ENCODE measurements around the gene ZNF532.

ZNF532 gene

DNA sequence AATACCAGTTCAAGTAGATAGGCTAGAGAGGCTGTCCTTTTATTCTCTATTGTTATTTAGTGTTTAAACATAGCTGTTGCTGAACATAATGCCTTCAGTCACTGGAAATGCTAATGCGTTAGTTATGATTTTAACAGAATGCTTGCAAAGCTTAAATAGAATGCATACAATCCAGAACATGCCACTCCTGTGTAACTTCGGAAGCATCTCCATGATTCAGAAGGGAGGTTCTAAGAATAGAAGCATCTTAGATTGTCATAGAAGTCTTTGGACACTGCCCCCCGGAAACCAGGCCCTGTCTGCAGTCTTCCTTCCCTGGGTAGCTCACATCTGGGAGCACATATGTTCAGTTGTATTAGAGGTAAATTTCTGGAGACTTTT is 73.2 kb downstream of the ZNF532 start:
- peak overlapping the region; percentile 48; the same call in 1 of the 2 replicates for H3K4me3 ChIP-seq
- no peak for TF ChIP-seq FOXP2 (optimal IDR thresholded peaks at IDR 0.05; ENCODE audit: control extremely low read depth, extremely low read length, insufficient read depth)
- TF ChIP-seq POLR2AphosphoS5 (IDR thresholded peaks at IDR 0.05; ENCODE audit: borderline replicate concordance, low read depth, low read length): no peak
- no peak for TF ChIP-seq EZH2 (IDR thresholded peaks at IDR 0.05)
- no peaks in the 10 kb centered on the region for H3K9me3 ChIP-seq (ENCODE audit: low read depth, low read length)
- no peak for DNase-seq (ENCODE audit: low read depth, low spot score)
- H3K9ac ChIP-seq (ENCODE audit: insufficient read length): peak overlapping the region; percentile 34
- H3K27ac ChIP-seq: peak overlapping the region; percentile 94
- H3K36me3 ChIP-seq (ENCODE audit: insufficient read depth, low read length): peaks cover 45% of the 10 kb centered on the region

DNA sequence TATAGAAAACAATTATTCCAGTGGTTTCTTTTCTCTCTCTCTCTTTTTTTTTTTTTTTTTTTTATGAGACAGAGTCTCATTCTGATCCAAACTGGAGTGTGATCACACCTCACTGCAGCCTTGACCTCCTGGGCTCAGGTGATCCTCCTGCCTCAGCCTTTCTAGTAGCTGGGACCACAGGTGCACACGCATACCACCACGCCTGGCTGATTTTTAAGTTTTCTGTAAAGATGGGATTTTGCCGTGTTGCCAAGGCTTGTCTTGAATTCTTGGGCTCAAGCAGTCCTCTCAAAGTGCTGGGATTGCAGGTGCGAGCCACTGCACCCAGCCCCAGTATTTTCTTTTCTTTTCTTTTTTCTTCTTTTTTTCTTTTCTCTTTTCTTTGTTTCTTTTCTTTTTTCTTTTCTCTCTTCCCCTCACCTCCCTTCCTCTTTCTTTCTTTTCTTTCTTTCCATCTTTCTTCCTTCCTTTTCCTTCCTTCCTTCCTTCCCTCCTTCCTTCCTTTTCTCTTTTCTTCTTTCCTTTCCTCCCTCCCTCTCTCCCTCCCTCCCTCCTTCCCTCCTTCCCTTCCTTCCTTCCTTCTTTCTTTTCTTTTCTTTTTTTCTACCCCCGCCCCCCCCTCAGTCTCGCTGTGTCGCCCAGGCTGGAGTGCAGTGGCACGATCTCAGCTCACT is 76.9 kb downstream of the ZNF532 start:
- no peak overlapping the region for H3K9ac ChIP-seq (ENCODE audit: insufficient read length)
- H3K9me3 ChIP-seq (ENCODE audit: low read depth, low read length): no peaks in the 10 kb centered on the region
- peaks cover 57% of the 10 kb centered on the region for H3K36me3 ChIP-seq (ENCODE audit: insufficient read depth, low read length)
- TF ChIP-seq POLR2AphosphoS5 (IDR thresholded peaks at IDR 0.05; ENCODE audit: borderline replicate concordance, low read depth, low read length): no peak
- TF ChIP-seq EZH2 (IDR thresholded peaks at IDR 0.05): no peak
- TF ChIP-seq FOXP2 (optimal IDR thresholded peaks at IDR 0.05; ENCODE audit: control extremely low read depth, extremely low read length, insufficient read depth): no peak
- no peak for DNase-seq (ENCODE audit: low read depth, low spot score)
- H3K27ac ChIP-seq: peak overlapping the region; percentile 95
- H3K4me3 ChIP-seq: no peak overlapping the region

DNA sequence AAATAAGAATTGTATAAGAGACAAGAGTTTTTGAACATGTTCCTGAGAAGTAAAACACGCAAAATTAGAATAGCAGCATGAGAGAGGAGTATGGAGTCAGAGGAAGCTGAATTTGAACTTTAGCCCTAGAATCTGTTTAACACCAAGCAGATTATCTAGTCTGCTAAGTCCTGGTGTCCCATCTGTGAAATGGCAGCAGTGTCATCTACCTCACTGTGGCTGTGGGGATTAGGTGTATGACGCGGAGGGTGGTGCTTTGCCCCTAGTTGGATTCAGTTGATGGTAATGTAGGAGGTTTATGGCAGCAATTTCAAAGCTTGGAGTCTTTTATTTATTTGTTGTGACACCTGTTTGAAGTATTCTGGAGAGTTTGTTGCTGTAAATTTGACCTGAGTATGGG is 79.2 kb downstream of the ZNF532 start:
- DNase-seq (ENCODE audit: low read depth, low spot score): no peak
- Histone ChIP-seq H3K9ac (ENCODE audit: insufficient read length) (no peak overlapping the region), H3K4me3 (no peak overlapping the region), H3K36me3 (ENCODE audit: insufficient read depth, low read length) (peaks cover 64% of the 10 kb centered on the region), H3K9me3 (ENCODE audit: low read depth, low read length) (no peaks in the 10 kb centered on the region), H3K27ac (peak overlapping the region; percentile 100)
- TF ChIP-seq FOXP2 (optimal IDR thresholded peaks at IDR 0.05; ENCODE audit: control extremely low read depth, extremely low read length, insufficient read depth): no peak
- no peak for TF ChIP-seq EZH2 (IDR thresholded peaks at IDR 0.05)

DNA sequence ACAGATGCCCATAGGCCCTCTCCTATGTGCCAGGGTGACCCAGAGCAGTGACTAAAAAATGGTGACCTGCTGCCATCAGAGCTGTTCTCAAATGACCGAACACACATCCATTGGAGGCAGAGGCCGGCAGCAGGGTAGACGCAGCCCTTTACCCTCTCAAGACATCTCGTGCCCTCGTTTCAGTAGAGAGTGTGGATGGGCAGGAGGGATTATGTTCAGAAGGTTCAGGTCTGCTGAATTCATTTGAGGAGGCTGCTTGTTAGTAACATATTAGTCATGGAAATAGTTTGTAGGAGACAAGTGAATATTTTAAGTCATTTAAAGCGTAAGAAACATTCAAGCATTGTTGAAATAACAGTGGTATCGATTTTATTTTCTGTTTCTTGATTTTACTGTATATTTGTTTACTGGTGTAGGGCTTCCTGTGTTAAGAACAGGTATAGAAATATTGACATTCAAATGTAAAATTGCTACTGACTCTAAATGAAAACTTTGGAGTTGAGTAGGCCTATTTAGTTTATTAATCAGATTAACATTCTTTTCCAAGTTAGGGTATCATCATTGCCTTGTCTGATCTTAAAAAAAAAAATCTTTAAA is 82.6 kb downstream of the ZNF532 start:
- H3K9ac ChIP-seq (ENCODE audit: insufficient read length): no peak overlapping the region
- H3K36me3 ChIP-seq (ENCODE audit: insufficient read depth, low read length): peaks cover 48% of the 10 kb centered on the region
- H3K27ac ChIP-seq: peak overlapping the region; percentile 29

DNA sequence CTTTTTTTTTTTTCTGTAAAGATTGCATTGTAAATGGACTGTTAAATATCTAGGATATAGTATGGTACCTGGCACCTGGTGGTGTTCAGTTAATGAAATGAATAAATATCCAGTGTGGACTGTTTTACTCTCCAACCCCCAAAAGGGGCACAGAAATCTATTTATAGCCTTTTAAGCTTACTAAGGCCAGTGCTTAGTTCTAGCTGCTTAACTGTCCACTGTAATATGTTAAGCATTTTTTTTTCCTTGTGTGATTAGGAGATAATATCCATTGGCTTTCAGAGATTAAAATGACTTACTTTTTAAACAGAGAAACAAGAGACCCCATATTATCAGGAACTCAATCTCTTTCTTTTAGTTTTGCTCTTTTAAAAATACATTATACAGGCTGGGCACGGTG is 84.4 kb downstream of the ZNF532 start:
- DNase-seq (ENCODE audit: low read depth, low spot score): no peak
- Histone ChIP-seq H3K27ac (peak overlapping the region; percentile 86), H3K4me3 (no peak overlapping the region), H3K9me3 (ENCODE audit: low read depth, low read length) (no peaks in the 10 kb centered on the region), H3K9ac (ENCODE audit: insufficient read length) (no peak overlapping the region), H3K36me3 (ENCODE audit: insufficient read depth, low read length) (peaks cover 55% of the 10 kb centered on the region)
- TF ChIP-seq POLR2AphosphoS5 (IDR thresholded peaks at IDR 0.05; ENCODE audit: borderline replicate concordance, low read depth, low read length) (no peak), EZH2 (IDR thresholded peaks at IDR 0.05) (no peak), FOXP2 (optimal IDR thresholded peaks at IDR 0.05; ENCODE audit: control extremely low read depth, extremely low read length, insufficient read depth) (no peak)

More for the DNA sequence above, 82.6 kb downstream of the ZNF532 start:
- Histone ChIP-seq H3K9me3 (ENCODE audit: low read depth, low read length) (no peaks in the 10 kb centered on the region), H3K4me3 (no peak overlapping the region)
- TF ChIP-seq FOXP2 (optimal IDR thresholded peaks at IDR 0.05; ENCODE audit: control extremely low read depth, extremely low read length, insufficient read depth) (no peak), EZH2 (IDR thresholded peaks at IDR 0.05) (no peak), POLR2AphosphoS5 (IDR thresholded peaks at IDR 0.05; ENCODE audit: borderline replicate concordance, low read depth, low read length) (no peak)
- no peak for DNase-seq (ENCODE audit: low read depth, low spot score)

DNA sequence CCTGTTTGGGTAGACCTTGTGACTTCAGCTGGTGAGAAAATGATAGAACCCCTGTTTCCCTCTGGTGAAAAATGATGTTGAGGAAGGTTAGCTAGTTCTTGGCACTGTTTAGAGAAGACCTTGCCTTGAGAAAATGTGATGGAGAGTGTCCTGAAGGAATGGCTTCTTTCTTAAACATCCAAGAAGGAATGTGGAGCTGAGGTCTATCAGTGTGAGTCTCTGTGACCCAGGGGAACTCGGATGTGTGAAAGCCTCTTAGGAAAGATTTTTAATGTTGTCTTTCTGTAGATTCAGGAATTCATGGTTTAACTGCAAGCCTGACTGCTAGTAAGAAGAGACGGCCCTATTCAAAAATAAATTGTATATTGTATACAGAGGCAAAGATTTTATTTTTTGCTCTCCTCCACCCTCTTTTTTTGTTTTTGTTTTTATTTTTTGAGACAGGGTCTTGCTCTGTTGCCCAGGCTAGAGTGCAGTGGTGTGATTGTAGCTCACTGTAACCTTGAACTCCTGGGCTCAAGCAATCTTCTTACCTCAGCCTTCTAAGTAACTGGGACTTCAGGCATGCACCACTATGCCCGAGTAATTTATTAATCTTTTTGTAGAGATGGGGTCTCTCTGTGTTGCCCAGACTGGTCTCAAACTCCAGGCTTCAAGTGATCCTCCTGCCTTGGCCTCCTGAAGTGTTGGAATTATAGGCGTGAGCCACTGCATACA is 87.5 kb downstream of the ZNF532 start:
- Histone ChIP-seq H3K9ac (ENCODE audit: insufficient read length) (no peak overlapping the region), H3K27ac (peak overlapping the region; percentile 71; the same call in 1 of the 2 replicates), H3K9me3 (ENCODE audit: low read depth, low read length) (no peaks in the 10 kb centered on the region), H3K4me3 (no peak overlapping the region), H3K36me3 (ENCODE audit: insufficient read depth, low read length) (peaks cover 61% of the 10 kb centered on the region)
- DNase-seq (ENCODE audit: low read depth, low spot score): no peak
- TF ChIP-seq EZH2 (IDR thresholded peaks at IDR 0.05): no peak
- TF ChIP-seq FOXP2 (optimal IDR thresholded peaks at IDR 0.05; ENCODE audit: control extremely low read depth, extremely low read length, insufficient read depth): no peak
- TF ChIP-seq POLR2AphosphoS5 (IDR thresholded peaks at IDR 0.05; ENCODE audit: borderline replicate concordance, low read depth, low read length): no peak

DNA sequence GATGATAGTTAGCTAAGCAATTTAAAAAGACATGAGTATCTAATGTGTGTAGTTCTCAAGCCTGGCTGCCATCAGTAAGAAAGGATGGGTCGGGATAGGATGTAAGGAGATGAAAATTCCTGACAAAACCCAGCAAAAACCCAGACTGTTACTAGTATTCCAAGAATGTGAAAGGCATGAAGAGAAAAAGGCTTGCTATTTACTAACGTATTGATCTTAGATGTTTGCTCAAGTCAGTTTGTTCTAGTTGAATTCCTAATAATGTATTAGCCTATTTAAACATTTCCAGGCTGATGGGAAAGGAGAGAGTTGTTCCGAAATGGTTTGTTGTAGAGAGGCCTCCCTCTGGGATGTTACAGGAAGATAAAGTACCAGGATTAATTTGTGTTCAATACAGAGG is 88.2 kb downstream of the ZNF532 start:
- H3K36me3 ChIP-seq (ENCODE audit: insufficient read depth, low read length): peaks cover 54% of the 10 kb centered on the region
- no peak overlapping the region for H3K9ac ChIP-seq (ENCODE audit: insufficient read length)
- DNase-seq (ENCODE audit: low read depth, low spot score): no peak
- TF ChIP-seq FOXP2 (optimal IDR thresholded peaks at IDR 0.05; ENCODE audit: control extremely low read depth, extremely low read length, insufficient read depth) (no peak), POLR2AphosphoS5 (IDR thresholded peaks at IDR 0.05; ENCODE audit: borderline replicate concordance, low read depth, low read length) (no peak), EZH2 (IDR thresholded peaks at IDR 0.05) (no peak)
- H3K9me3 ChIP-seq (ENCODE audit: low read depth, low read length): no peaks in the 10 kb centered on the region
- no peak overlapping the region for H3K4me3 ChIP-seq
- H3K27ac ChIP-seq: peak overlapping the region; percentile 71

DNA sequence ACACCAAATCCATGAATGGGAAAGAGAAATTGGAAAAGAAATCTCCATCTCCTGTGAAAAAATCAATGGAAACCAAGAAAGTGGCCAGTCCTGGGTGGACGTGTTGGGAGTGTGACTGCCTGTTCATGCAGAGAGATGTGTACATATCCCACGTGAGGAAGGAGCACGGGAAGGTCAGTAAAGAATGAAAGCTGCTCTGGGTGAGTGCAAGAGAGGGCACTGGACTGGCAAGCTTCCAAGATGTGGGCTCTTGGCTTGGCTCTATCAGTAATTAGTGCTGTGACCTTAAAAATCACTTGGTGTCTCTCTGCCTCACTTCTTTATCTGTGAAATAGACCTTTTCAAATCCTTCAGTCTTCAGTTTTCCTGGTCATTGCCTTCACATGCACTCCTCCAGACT is 89.0 kb downstream of the ZNF532 start:
- Histone ChIP-seq H3K9ac (ENCODE audit: insufficient read length) (no peak overlapping the region), H3K9me3 (ENCODE audit: low read depth, low read length) (no peaks in the 10 kb centered on the region), H3K4me3 (no peak overlapping the region), H3K27ac (0 out of 2 replicates have a peak overlapping the region, but pooled peaks have one; percentile 71), H3K36me3 (ENCODE audit: insufficient read depth, low read length) (peaks cover 57% of the 10 kb centered on the region)
- DNase-seq (ENCODE audit: low read depth, low spot score): no peak
- TF ChIP-seq EZH2 (IDR thresholded peaks at IDR 0.05) (no peak), POLR2AphosphoS5 (IDR thresholded peaks at IDR 0.05; ENCODE audit: borderline replicate concordance, low read depth, low read length) (no peak), FOXP2 (optimal IDR thresholded peaks at IDR 0.05; ENCODE audit: control extremely low read depth, extremely low read length, insufficient read depth) (no peak)

Measured in SK-N-MC (cell line).